ENCODE results near the gene NTHL1.

The NTHL1 gene

DNA sequence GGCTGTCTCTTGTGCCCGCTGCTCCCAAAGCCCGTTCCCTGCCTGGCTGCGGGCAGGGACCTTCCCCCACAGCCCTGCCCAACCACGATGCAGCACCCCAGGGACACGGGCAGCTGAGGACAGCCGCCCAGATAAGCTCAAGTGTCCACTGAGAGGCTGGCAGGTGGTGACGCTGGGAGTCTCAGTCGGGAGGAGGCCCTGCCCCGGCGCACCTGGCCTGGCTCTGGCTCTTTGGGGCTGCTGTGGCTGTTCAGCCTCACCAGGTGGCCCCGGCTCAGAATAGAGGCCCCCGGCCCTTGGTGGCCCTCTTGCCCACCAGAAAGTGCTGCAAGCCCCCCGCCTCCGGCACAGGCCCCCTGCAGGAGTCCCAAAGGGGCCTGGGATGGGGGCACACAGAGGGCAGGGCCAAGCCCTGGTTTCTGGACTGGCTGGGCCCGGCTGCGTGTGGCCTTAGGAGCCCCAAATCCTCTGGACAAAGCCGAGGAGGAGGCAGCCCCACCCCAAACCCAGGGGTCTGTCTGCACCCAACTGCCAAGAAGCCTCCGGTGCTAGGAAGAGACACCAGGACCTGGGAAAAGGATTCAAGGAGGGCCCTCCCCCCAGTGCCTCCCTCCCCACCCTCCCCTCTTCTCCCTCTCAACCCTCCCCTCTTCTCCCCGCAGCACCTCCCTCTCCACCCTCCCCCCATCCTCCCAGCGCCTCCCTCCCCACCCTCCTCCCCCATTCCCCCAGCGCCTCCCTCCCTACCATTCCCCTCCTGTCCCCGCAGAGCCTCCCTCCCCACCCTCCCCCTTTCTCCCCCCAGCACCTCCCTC, 5.3 kb downstream of the NTHL1 start:
- H4K20me1 ChIP-seq (ENCODE audit: insufficient read depth, low read length) = no peaks in the 10 kb centered on the region
- DNase-seq = no peak
- H3K9me2 ChIP-seq (replicated peaks; ENCODE audit: insufficient read depth, low read length) = no peaks in the 10 kb centered on the region
- TF ChIP-seq, protein P1, sequence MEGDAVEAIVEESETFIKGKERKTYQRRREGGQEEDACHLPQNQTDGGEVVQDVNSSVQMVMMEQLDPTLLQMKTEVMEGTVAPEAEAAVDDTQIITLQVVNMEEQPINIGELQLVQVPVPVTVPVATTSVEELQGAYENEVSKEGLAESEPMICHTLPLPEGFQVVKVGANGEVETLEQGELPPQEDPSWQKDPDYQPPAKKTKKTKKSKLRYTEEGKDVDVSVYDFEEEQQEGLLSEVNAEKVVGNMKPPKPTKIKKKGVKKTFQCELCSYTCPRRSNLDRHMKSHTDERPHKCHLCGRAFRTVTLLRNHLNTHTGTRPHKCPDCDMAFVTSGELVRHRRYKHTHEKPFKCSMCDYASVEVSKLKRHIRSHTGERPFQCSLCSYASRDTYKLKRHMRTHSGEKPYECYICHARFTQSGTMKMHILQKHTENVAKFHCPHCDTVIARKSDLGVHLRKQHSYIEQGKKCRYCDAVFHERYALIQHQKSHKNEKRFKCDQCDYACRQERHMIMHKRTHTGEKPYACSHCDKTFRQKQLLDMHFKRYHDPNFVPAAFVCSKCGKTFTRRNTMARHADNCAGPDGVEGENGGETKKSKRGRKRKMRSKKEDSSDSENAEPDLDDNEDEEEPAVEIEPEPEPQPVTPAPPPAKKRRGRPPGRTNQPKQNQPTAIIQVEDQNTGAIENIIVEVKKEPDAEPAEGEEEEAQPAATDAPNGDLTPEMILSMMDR (IDR thresholded peaks at IDR 0.05; ENCODE audit: low read length) = no peak
- TF ChIP-seq EZH2phosphoT487 (IDR thresholded peaks at IDR 0.05; ENCODE audit: low read length) (no peak), EZH2 (optimal IDR thresholded peaks at IDR 0.05; ENCODE audit: low read depth, low read length) (no peak)
- no peaks in the 10 kb centered on the region for H3K4me1 ChIP-seq (ENCODE audit: low read length)
- H3K4me2 ChIP-seq (ENCODE audit: low read depth, low read length) = no peak overlapping the region
- no peaks in the 10 kb centered on the region for H3K36me3 ChIP-seq (replicated peaks; ENCODE audit: insufficient read depth, low read length)
- no peaks in the 10 kb centered on the region for H3K9me3 ChIP-seq (replicated peaks; ENCODE audit: insufficient read depth, low read length)
- H2AFZ ChIP-seq (ENCODE audit: low read length) = no peak overlapping the region
- H3K4me3 ChIP-seq (ENCODE audit: low read length) = no peak overlapping the region
- H3K27me3 ChIP-seq (replicated peaks; ENCODE audit: insufficient read depth, low read length) = no peaks in the 10 kb centered on the region
- H3K27ac ChIP-seq (ENCODE audit: low read length) = no peak overlapping the region
- H3K79me2 ChIP-seq (ENCODE audit: low read length) = 0 out of 2 replicates have a peak, but pooled peaks cover 5% of the 10 kb centered on the region
- no peak overlapping the region for H3K9ac ChIP-seq (ENCODE audit: low read length)
- H3F3A ChIP-seq (ENCODE audit: insufficient read depth, low read length) = no peaks in the 10 kb centered on the region

DNA sequence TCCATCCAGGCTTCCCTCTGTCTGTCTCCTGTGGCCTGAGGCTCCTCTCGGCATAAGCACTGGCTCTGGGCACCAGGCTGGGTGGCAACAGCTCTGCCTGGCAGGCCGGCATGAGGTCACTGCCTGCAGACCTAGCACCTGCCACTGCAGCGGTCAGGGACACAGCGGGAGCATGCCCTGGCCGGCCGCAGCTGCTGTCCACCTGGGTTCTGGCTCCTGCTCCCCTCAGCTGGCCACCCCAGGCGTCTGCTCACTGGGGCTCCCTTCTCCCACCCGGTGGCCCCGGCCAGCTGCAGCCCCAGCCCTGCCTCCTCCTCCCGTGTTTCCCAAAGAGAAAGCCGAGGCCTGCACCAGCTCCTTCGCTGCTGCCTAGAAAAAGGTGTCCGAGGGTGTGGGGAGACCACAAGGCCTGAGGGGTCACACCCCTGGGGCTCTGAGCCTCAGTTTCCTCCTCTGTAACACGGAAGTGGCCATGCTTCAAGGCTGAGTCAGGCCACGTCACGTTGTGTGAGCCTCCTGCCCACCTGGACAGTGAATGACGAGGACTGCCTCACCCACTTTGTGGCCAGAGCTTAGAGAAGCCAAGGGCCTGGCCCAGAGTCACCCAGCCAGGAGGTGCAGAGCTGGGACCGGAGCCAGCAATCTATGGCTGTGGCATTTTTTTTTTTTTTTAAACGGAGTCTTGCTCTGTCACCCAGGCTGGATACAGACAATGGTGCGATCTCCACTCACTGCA, 6.7 kb downstream of the NTHL1 start:
- no peaks in the 10 kb centered on the region for H4K20me1 ChIP-seq (ENCODE audit: insufficient read depth, low read length)
- DNase-seq = no peak
- H3K9me3 ChIP-seq (replicated peaks; ENCODE audit: insufficient read depth, low read length) = no peaks in the 10 kb centered on the region
- no peak overlapping the region for H2AFZ ChIP-seq (ENCODE audit: low read length)
- no peak overlapping the region for H3K4me2 ChIP-seq (ENCODE audit: low read depth, low read length)
- H3K9me2 ChIP-seq (replicated peaks; ENCODE audit: insufficient read depth, low read length) = no peaks in the 10 kb centered on the region
- no peaks in the 10 kb centered on the region for H3K79me2 ChIP-seq (ENCODE audit: low read length)
- H3K36me3 ChIP-seq (replicated peaks; ENCODE audit: insufficient read depth, low read length) = no peaks in the 10 kb centered on the region
- no peak overlapping the region for H3K27ac ChIP-seq (ENCODE audit: low read length)
- H3K4me3 ChIP-seq (ENCODE audit: low read length) = no peak overlapping the region
- H3K9ac ChIP-seq (ENCODE audit: low read length) = no peak overlapping the region
- H3K4me1 ChIP-seq (ENCODE audit: low read length) = no peaks in the 10 kb centered on the region
- H3F3A ChIP-seq (ENCODE audit: insufficient read depth, low read length) = no peaks in the 10 kb centered on the region
- TF ChIP-seq, protein P1 (IDR thresholded peaks at IDR 0.05; ENCODE audit: low read length) = no peak
- TF ChIP-seq EZH2 (optimal IDR thresholded peaks at IDR 0.05; ENCODE audit: low read depth, low read length) = no peak
- no peak for TF ChIP-seq EZH2phosphoT487 (IDR thresholded peaks at IDR 0.05; ENCODE audit: low read length)
- peaks cover 9% of the 10 kb centered on the region; the same call in 1 of the 2 replicates for H3K27me3 ChIP-seq (replicated peaks; ENCODE audit: insufficient read depth, low read length)

DNA sequence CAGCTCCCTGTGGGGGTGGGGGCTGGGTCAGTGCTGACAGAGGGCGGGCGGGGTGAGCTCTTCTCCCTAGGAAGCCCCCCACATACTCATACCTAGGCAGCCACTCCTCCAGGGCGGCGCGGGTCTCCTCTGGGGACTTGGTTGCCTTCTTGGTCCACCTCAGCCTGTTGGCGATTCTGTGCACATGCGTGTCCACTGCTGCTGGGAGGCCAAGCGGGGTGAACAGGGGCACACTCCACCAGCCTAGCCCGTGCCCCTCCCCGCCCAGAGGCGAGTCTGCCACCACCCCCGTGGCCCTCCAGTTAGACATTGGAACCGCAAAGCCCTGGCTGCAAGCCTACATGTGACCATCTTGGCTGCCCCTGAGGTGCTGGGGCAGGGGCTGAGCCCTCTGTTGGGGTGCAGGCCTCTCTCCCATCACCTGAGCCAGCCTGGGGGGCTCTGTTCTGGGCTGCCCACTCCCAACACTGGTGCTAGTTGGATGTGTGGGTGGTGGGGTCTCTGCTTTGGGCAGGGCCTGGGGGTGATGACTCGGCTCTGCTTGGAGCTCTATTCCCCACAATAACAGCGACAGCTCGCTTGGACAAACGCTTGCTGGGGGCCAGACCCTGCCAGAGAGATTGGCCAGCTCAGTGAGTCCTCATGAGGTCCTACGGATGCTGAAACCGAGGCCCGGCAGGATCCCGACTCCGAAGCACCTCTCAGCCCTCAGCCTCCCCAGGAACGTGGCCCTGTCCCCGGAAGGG, 7.4 kb downstream of the NTHL1 start:
- Histone ChIP-seq H2AFZ (ENCODE audit: low read length) (no peak overlapping the region), H3K36me3 (replicated peaks; ENCODE audit: insufficient read depth, low read length) (no peaks in the 10 kb centered on the region), H3K27ac (ENCODE audit: low read length) (no peak overlapping the region), H3K9me2 (replicated peaks; ENCODE audit: insufficient read depth, low read length) (no peaks in the 10 kb centered on the region), H3K4me2 (ENCODE audit: low read depth, low read length) (no peak overlapping the region), H3K27me3 (replicated peaks; ENCODE audit: insufficient read depth, low read length) (peaks cover 14% of the 10 kb centered on the region), H3K4me3 (ENCODE audit: low read length) (no peak overlapping the region), H4K20me1 (ENCODE audit: insufficient read depth, low read length) (no peaks in the 10 kb centered on the region), H3K4me1 (ENCODE audit: low read length) (no peaks in the 10 kb centered on the region), H3K79me2 (ENCODE audit: low read length) (no peaks in the 10 kb centered on the region), H3F3A (ENCODE audit: insufficient read depth, low read length) (no peaks in the 10 kb centered on the region), H3K9ac (ENCODE audit: low read length) (no peak overlapping the region), H3K9me3 (replicated peaks; ENCODE audit: insufficient read depth, low read length) (no peaks in the 10 kb centered on the region)
- DNase-seq = no peak
- TF ChIP-seq EZH2phosphoT487 (IDR thresholded peaks at IDR 0.05; ENCODE audit: low read length) = no peak
- TF ChIP-seq, protein P1 (IDR thresholded peaks at IDR 0.05; ENCODE audit: low read length) = no peak
- no peak for TF ChIP-seq EZH2 (optimal IDR thresholded peaks at IDR 0.05; ENCODE audit: low read depth, low read length)

Measured in MM.1S (cell line).